Hepatocyte (in vitro differentiated cells): ENCODE measurements around the gene TMEM135. TPM values are rescaled to one million over a fixed set of nuclear protein-coding genes. Genes with fewer than 3 reads are reported as not detected.

ENCODE experiments used
- DNase-seq: peaks from one replicate; pipeline ENCODE4 v3.0.0-alpha.2; 2016; ENCODE audit warnings: low spot score
- H2AFZ ChIP-seq: fragments of 200-600 bp; sonication (generic); 2 replicates; pipeline ENCODE4 v1.6.0; 2016; ENCODE audit warnings: antibody characterized with exemption, mild to moderate bottlenecking
- H3K27ac ChIP-seq: fragments of 200-600 bp; sonication (generic); 2 replicates; pipeline ENCODE4 v1.5.1; 2016; ENCODE audit warnings: mild to moderate bottlenecking
- H3K27me3 ChIP-seq: fragments of 200-600 bp; sonication (generic); 2 replicates; pipeline ENCODE4 v1.6.1; 2016
- H3K36me3 ChIP-seq: fragments of 200-600 bp; sonication (generic); replicated peaks from 2 replicates; pipeline ENCODE4 v1.5.1; 2016; ENCODE audit warnings: low read depth; ENCODE audit not compliant: insufficient read depth
- H3K4me1 ChIP-seq: fragments of 200-600 bp; sonication (generic); 2 replicates; pipeline ENCODE4 v1.5.1; 2016; ENCODE audit warnings: mild to moderate bottlenecking, moderate library complexity; ENCODE audit not compliant: insufficient read depth
- H3K4me2 ChIP-seq: fragments of 200-600 bp; sonication (generic); 2 replicates; pipeline ENCODE4 v1.6.0; 2016
- H3K4me3 ChIP-seq: fragments of 200-600 bp; sonication (generic); 2 replicates; pipeline ENCODE4 v1.5.1; 2016; ENCODE audit warnings: mild to moderate bottlenecking
- H3K79me2 ChIP-seq: fragments of 200-600 bp; sonication (generic); 2 replicates; pipeline ENCODE4 v1.6.0; 2017; ENCODE audit warnings: mild to moderate bottlenecking
- H3K9me2 ChIP-seq: fragments of 200-600 bp; sonication (generic); replicated peaks from 2 replicates; pipeline ENCODE4 v1.6.0; 2017; ENCODE audit warnings: mild to moderate bottlenecking; ENCODE audit not compliant: insufficient read depth
- H3K9me3 ChIP-seq: fragments of 200-600 bp; sonication (generic); 2 replicates; pipeline ENCODE4 v1.5.1; 2016; ENCODE audit warnings: low read depth, mild to moderate bottlenecking
- H4K20me1 ChIP-seq: fragments of 200-600 bp; sonication (generic); 2 replicates; pipeline ENCODE4 v1.6.0; 2016; ENCODE audit warnings: mild to moderate bottlenecking; ENCODE audit not compliant: insufficient read depth, poor library complexity, severe bottlenecking
- EZH2 ChIP-seq: fragments of 200-600 bp; sonication (generic); IDR thresholded peaks from 2 replicates; pipeline ENCODE4 v1.6.1; 2016; ENCODE audit warnings: antibody characterized with exemption, mild to moderate bottlenecking, borderline replicate concordance
- EZH2phosphoT487 ChIP-seq: fragments of 200-600 bp; sonication (generic); IDR thresholded peaks from one replicate; pipeline ENCODE4 v1.6.1; 2018; ENCODE audit warnings: antibody characterized with exemption, mild to moderate bottlenecking, low read depth, moderate library complexity; ENCODE audit not compliant: unreplicated experiment, severe bottlenecking
- WGBS: methylation state at CpG from one replicate; pipeline ENCODE4 v1.1.6; 2016; ENCODE audit warnings: low lambda C conversion rate; ENCODE audit errors: missing lambda C conversion rate; 5-methylcytosine and 5-hydroxymethylcytosine counted together
- polyA plus RNA-seq: library from polyadenylated mRNA; unstranded; fragments of >200 nt; fragmentation: Nextera tagmentation; extraction: Ambion mirVana; gene quantifications from 2 replicates; pipeline ENCODE4 v1.2.1, GENCODE V29; 2016
- total RNA-seq: library from RNA; depleted of rRNA; stranded (reverse); fragments of >200 nt; gene quantifications from 2 replicates; pipeline ENCODE4 v1.2.3, GENCODE V29; 2014
- TF ChIP-seq, protein P1 (sequence below): fragments of 200-600 bp; sonication (generic); IDR thresholded peaks from 2 replicates; pipeline ENCODE4 v1.5.1; 2016; ENCODE audit warnings: antibody characterized with exemption, mild to moderate bottlenecking; ENCODE audit not compliant: poor library complexity

TMEM135 gene
- total and polyA plus RNA-seq, 2 experiments from 2014 or later = 26.7 to 52.0 TPM

DNA sequence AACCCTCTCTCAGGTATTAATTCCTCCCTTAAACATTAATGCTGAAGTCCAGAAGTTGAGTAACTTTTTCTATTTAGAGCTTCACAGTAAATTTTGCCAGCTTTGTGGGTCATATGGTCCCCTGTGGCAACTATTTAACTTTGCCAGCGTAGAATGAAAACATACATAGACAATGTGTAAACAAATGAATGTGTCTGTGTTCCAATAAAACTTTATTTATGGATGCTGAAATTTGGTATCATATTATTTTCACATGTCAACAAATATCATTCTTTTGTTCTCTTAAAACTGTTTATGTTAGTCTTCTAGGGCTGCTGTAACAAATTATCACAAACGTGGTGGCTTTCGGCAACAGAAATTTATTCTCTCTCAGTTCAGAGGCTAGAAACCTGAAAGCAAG, 85.1 kb downstream of the TMEM135 start:
- TF ChIP-seq EZH2phosphoT487 = no peak

DNA sequence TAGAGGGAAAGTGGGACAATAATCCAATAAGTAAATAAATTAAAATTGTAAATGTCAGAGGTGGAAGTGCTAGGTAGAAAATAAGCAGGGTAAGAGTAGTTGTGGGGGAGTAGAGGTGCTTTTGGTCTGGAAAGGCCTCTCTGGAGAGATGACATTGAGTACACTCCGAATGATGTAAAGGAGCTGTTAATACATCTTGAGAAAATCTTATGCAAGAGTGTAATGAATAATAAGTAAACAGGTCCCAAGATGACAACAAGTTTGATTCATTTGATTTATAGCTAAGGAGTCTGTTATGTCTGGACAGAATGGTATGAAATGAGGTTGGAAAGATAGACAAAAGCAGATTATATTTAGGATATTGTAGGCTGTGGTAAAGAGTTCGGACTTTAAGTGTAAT, 87.5 kb downstream of the TMEM135 start:
- Histone ChIP-seq H3K36me3 (no peaks in the 10 kb centered on the region), H3K9me2 (no peaks in the 10 kb centered on the region)

More for the DNA sequence above, 85.1 kb downstream of the TMEM135 start:
- Histone ChIP-seq H3K9me2 (no peaks in the 10 kb centered on the region), H3K4me1 (no peaks in the 10 kb centered on the region), H4K20me1 (no peaks in the 10 kb centered on the region), H3K27ac (no peak overlapping the region), H3K36me3 (no peaks in the 10 kb centered on the region), H3K9me3 (no peaks in the 10 kb centered on the region), H3K79me2 (peaks cover 21% of the 10 kb centered on the region), H2AFZ (no peak overlapping the region), H3K27me3 (no peaks in the 10 kb centered on the region), H3K4me3 (no peak overlapping the region), H3K4me2 (no peak overlapping the region)
- 72% methylated on average over 3 of the region's 3 CpGs for WGBS
- DNase-seq = no peak

DNA sequence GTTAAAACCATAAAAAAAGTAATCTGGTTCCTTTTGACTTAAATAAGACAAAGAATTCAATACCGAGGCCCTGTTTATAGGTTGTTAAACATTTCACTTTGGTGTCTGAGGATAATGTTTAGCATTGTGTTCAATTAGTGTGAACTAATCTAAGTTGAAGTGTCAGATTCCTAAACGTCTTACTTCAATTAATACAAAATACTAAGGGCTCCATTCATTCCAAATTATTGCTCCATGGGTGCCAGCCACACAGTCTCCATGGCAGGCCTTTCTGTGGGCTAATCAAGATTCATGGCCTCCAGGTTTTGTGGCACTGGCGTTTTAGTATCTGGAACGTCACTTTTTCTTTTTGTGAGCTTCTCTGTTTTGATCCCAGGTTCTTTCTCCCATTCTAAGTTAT, 89.4 kb downstream of the TMEM135 start:
- no peaks in the 10 kb centered on the region for H3K9me2 ChIP-seq
- H2AFZ ChIP-seq = no peak overlapping the region
- H3K9me3 ChIP-seq = no peaks in the 10 kb centered on the region
- no peak overlapping the region for H3K4me2 ChIP-seq
- no peaks in the 10 kb centered on the region for H3K36me3 ChIP-seq
- peaks cover 31% of the 10 kb centered on the region for H3K79me2 ChIP-seq
- H3K4me3 ChIP-seq = no peak overlapping the region
- no peaks in the 10 kb centered on the region for H4K20me1 ChIP-seq
- TF ChIP-seq, protein P1, sequence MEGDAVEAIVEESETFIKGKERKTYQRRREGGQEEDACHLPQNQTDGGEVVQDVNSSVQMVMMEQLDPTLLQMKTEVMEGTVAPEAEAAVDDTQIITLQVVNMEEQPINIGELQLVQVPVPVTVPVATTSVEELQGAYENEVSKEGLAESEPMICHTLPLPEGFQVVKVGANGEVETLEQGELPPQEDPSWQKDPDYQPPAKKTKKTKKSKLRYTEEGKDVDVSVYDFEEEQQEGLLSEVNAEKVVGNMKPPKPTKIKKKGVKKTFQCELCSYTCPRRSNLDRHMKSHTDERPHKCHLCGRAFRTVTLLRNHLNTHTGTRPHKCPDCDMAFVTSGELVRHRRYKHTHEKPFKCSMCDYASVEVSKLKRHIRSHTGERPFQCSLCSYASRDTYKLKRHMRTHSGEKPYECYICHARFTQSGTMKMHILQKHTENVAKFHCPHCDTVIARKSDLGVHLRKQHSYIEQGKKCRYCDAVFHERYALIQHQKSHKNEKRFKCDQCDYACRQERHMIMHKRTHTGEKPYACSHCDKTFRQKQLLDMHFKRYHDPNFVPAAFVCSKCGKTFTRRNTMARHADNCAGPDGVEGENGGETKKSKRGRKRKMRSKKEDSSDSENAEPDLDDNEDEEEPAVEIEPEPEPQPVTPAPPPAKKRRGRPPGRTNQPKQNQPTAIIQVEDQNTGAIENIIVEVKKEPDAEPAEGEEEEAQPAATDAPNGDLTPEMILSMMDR = no peak
- TF ChIP-seq EZH2 (no peak), EZH2phosphoT487 (no peak)
- no peaks in the 10 kb centered on the region for H3K27me3 ChIP-seq
- H3K27ac ChIP-seq = no peak overlapping the region
- no peaks in the 10 kb centered on the region for H3K4me1 ChIP-seq
- DNase-seq = no peak
- WGBS = 57% methylated on average over 4 of the region's 4 CpGs

More for the DNA sequence above, 87.5 kb downstream of the TMEM135 start:
- Histone ChIP-seq H3K4me3 (no peak overlapping the region), H3K27ac (no peak overlapping the region), H4K20me1 (no peaks in the 10 kb centered on the region), H3K4me2 (no peak overlapping the region), H3K9me3 (no peaks in the 10 kb centered on the region), H3K27me3 (no peaks in the 10 kb centered on the region), H3K79me2 (peaks cover 28% of the 10 kb centered on the region), H3K4me1 (no peaks in the 10 kb centered on the region), H2AFZ (no peak overlapping the region)
- TF ChIP-seq EZH2 (no peak), EZH2phosphoT487 (no peak)
- TF ChIP-seq, protein P1 = no peak
- 77% methylated on average over 2 of the region's 2 CpGs for WGBS
- DNase-seq = no peak

DNA sequence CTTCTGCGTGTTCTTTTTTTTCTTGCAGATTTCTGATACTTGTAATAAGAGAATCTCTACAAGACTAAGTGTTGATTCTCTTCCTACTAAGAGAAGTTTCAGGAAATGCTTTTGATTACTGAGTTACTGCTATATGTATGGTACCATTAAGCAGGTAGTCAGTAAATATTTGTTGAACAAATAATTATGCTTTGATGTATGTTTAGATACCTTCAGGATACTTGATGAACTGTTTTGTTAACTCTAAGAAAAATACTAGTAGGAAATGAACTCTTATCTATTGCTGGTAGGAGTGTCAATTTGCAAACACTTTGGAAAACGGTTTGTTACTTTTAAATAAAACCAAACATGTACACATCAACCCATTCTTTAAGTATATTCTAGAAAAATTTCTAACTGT, 90.6 kb downstream of the TMEM135 start:
- TF ChIP-seq, protein P1 = no peak
- TF ChIP-seq EZH2phosphoT487 (no peak), EZH2 (no peak)

More for the DNA sequence above, 90.6 kb downstream of the TMEM135 start:
- Histone ChIP-seq H3K9me2 (no peaks in the 10 kb centered on the region), H3K4me3 (no peak overlapping the region), H3K27me3 (no peaks in the 10 kb centered on the region), H3K9me3 (no peaks in the 10 kb centered on the region), H3K27ac (no peak overlapping the region), H4K20me1 (no peaks in the 10 kb centered on the region), H2AFZ (no peak overlapping the region), H3K36me3 (no peaks in the 10 kb centered on the region), H3K79me2 (peaks cover 26% of the 10 kb centered on the region), H3K4me2 (no peak overlapping the region), H3K4me1 (no peaks in the 10 kb centered on the region)
- 60% methylated on average over 2 of the region's 2 CpGs for WGBS
- DNase-seq = no peak
